CD14-positive monocyte (primary cell): ENCODE data around the gene RASSF7. TPM values are rescaled to one million over a fixed set of nuclear protein-coding genes. Genes with fewer than 3 reads are reported as not detected.

ENCODE experiments used
- DNase-seq, 3 donors: peaks; one replicate each; pipeline ENCODE4 v3.0.0-alpha.2; 2011 to 2022
- H2AFZ ChIP-seq: 2 replicates; pipeline ENCODE4 v1.6.0; 2012; ENCODE audit warnings: mild to moderate bottlenecking, low read depth, low read length, inconsistent platforms; ENCODE audit not compliant: insufficient read depth, poor library complexity, severe bottlenecking
- H3K27ac ChIP-seq, 2 donors: 1 replicate in 1 of 2; 2 replicates in 1 of 2; pipeline ENCODE4 v1.5.1; 2012 to 2013; ENCODE audit warnings: low read length in 2 of 2, control low read depth in 1 of 2, inconsistent platforms in 1 of 2, low read depth in 1 of 2, mild to moderate bottlenecking in 1 of 2
- H3K27me3 ChIP-seq, 2 donors: one replicate each; pipeline versions ENCODE4 v1.6.0 to v1.6.1; 2011 to 2013; ENCODE audit warnings: low read length in 2 of 2; ENCODE audit not compliant: control insufficient read depth in 2 of 2, insufficient read depth in 2 of 2
- H3K36me3 ChIP-seq, 2 donors: replicated peaks in 1 of 2; 1 replicate in 1 of 2; 2 replicates in 1 of 2; pipeline versions ENCODE4 v1.5.1 to v1.6.1; 2012 to 2013; ENCODE audit warnings: low read length in 2 of 2, control low read depth in 1 of 2, inconsistent platforms in 1 of 2, mild to moderate bottlenecking in 1 of 2; ENCODE audit not compliant: insufficient read depth in 2 of 2, control insufficient read depth in 1 of 2
- H3K4me1 ChIP-seq, 2 donors: 1 replicate in 1 of 2; 2 replicates in 1 of 2; pipeline versions ENCODE4 v1.5.1 to v1.6.1; 2012 to 2013; ENCODE audit warnings: low read length in 2 of 2, control low read depth in 1 of 2, inconsistent platforms in 1 of 2, mild to moderate bottlenecking in 1 of 2, moderate library complexity in 1 of 2; ENCODE audit not compliant: insufficient read depth in 2 of 2, control insufficient read depth in 1 of 2
- H3K4me2 ChIP-seq: replicated peaks from 2 replicates; pipeline ENCODE3; 2012; ENCODE audit warnings: low read length, moderate library complexity, mild to moderate bottlenecking; ENCODE audit not compliant: poor library complexity, severe bottlenecking; ENCODE audit errors: extremely low read depth
- H3K4me3 ChIP-seq, 3 experiments: fragments of 200-600 bp in 1 of 3; sonication (generic) in 1 of 3; replicated peaks in 1 of 3; 1 replicate in 2 of 3; 2 replicates in 1 of 3; pipeline ENCODE4 v1.5.1; 2011 to 2013; ENCODE audit warnings: low read length in 3 of 3, mild to moderate bottlenecking in 3 of 3, control low read depth in 2 of 3, low read depth in 2 of 3, inconsistent platforms in 1 of 3, moderate library complexity in 1 of 3
- H3K79me2 ChIP-seq: 2 replicates; pipeline ENCODE4 v1.6.0; 2012; ENCODE audit warnings: mild to moderate bottlenecking, control low read depth, inconsistent platforms, low read length, moderate library complexity; ENCODE audit not compliant: insufficient read depth
- H3K9ac ChIP-seq: 2 replicates; pipeline ENCODE4 v1.6.0; 2017; ENCODE audit warnings: low read length, mild to moderate bottlenecking; ENCODE audit not compliant: insufficient read depth, poor library complexity, severe bottlenecking
- H3K9me3 ChIP-seq, 2 donors: replicated peaks in 1 of 2; 1 replicate in 1 of 2; 2 replicates in 1 of 2; pipeline versions ENCODE4 v1.5.1 to v1.6.1; 2012 to 2013; ENCODE audit warnings: low read length in 2 of 2, control low read depth in 1 of 2; ENCODE audit not compliant: control insufficient read depth in 1 of 2, insufficient read depth in 1 of 2
- H4K20me1 ChIP-seq: 2 replicates; pipeline ENCODE4 v1.6.0; 2012; ENCODE audit warnings: mild to moderate bottlenecking, low read length, control low read depth, moderate library complexity; ENCODE audit not compliant: insufficient read depth
- H3K27ac Mint-ChIP-seq, 7 donors: one replicate each; pipeline ENCODE4 v1.8.0; 2020; ENCODE audit warnings: mild to moderate bottlenecking in 7 of 7, mixed read lengths in 7 of 7, moderate library complexity in 6 of 7, inconsistent platforms in 2 of 7
- H3K27me3 Mint-ChIP-seq, 3 donors: one replicate each; pipeline ENCODE4 v1.8.0; 2021 to 2022; ENCODE audit warnings: low read depth in 3 of 3, mild to moderate bottlenecking in 3 of 3, mixed read lengths in 3 of 3, moderate library complexity in 3 of 3, inconsistent platforms in 1 of 3
- H3K36me3 Mint-ChIP-seq, 2 donors: one replicate each; pipeline ENCODE4 v1.8.0; 2020; ENCODE audit warnings: mixed read lengths in 2 of 2, inconsistent platforms in 1 of 2, mild to moderate bottlenecking in 1 of 2
- H3K4me1 Mint-ChIP-seq: one replicate; pipeline ENCODE4 v1.8.0; 2020; ENCODE audit warnings: mild to moderate bottlenecking, mixed read lengths
- H3K4me3 Mint-ChIP-seq, 2 donors: one replicate each; pipeline ENCODE4 v1.8.0; 2020; ENCODE audit warnings: mild to moderate bottlenecking in 2 of 2, mixed read lengths in 2 of 2, moderate library complexity in 1 of 2
- H3K9me3 Mint-ChIP-seq, 7 donors: one replicate each; pipeline ENCODE4 v1.8.0; 2020 to 2022; ENCODE audit warnings: mixed read lengths in 7 of 7, mild to moderate bottlenecking in 6 of 7, moderate library complexity in 6 of 7, inconsistent platforms in 2 of 7
- WGBS: methylation state at CpG from one replicate; pipeline ENCODE4 v1.1.5; 2013; ENCODE audit warnings: missing lambda C conversion rate; ENCODE audit not compliant: insufficient coverage; 5-methylcytosine and 5-hydroxymethylcytosine counted together
- intact Hi-C, 2 donors: fragments of 100-400 bp; cut with micrococcal nuclease; formaldehyde crosslinking; loops; one replicate each; pipeline versions ENCODE4 v1.15.0 to v1.15.1; 2023
- polyA plus RNA-seq, 3 donors: library from polyadenylated mRNA; depleted of rRNA in 1 of 3; unstranded in 2 of 3; stranded (reverse) in 1 of 3; fragments of 300-500 nt in 2 of 3; fragments of >200 nt in 1 of 3; fragmentation: Illumina TruSeq in 2 of 3; gene quantifications; 1 replicate in 2 of 3; 2 replicates in 1 of 3; pipeline ENCODE4 v1.2.3, GENCODE V29; 2012 to 2021
- TF ChIP-seq, protein P1 (sequence below): fragments of 200-600 bp; IDR thresholded peaks from one replicate; pipeline ENCODE4 v1.8.0; 2022; ENCODE audit warnings: antibody characterized with exemption, mild to moderate bottlenecking

The RASSF7 gene
- polyA plus RNA-seq, 3 donors, result 10.0 to 26.5 (median 12.4) TPM

DNA sequence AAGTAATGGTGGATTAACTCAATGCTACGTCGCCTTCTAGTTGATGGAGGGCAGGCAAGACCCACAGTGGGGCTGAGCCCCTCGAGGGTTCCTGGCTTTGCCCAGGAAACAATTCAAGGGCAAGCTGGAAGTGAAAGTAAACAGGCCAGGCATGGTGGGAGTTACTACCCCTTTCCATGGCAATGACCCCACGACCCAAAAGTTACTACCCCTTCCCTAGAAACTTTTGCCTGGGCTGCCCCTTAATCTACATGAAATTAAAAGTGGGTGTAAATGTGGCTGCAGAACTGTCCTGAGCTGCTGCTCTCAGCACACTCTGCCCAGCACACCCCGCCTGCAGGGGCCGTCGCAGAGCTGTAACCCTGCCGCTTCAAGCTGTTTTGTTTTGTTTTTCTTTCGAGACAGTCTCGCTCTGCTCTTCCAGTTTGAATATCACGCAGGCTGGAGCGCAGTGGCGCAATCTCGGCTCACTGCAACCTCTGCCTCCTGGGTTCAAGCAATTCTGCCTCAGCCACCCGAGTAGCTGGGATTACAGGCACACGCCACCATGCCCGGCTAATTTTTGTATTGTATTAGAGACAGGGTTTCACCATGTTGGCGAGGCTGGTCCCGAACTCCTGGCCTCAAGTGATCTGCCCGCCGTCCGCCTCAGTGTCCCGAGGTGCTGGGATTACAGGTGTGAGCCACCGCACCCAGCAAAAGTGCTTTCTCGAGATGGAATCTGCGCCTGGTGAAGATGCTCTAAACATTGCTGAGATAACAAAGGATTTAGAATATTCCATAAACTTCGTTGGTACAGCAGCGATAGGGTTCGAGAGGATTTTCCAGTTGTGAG, 47.8 kb upstream of the RASSF7 start:
- H3K4me3 Mint-ChIP-seq, result no peak overlapping the region
- H3K9me3 Mint-ChIP-seq, result peaks cover 12 to 19% (median 13%) of the 10 kb centered on the region in 7 donors

GRCh38 chr11:514606-515005, 46.2 kb upstream of the RASSF7 start:
- H3K27me3 Mint-ChIP-seq, result peaks cover 0 to 5% (median 3%) of the 10 kb centered on the region in 3 donors
- Histone ChIP-seq H3K4me3 (no peak overlapping the region), H4K20me1 (no peaks in the 10 kb centered on the region), H3K4me2 (no peak overlapping the region), H3K9ac (no peak overlapping the region), H3K27ac (no peak overlapping the region), H3K4me1 (peaks cover 25 to 27% of the 10 kb centered on the region in 2 donors), H3K27me3 (no peaks in the 10 kb centered on the region), H2AFZ (no peak overlapping the region), H3K79me2 (no peaks in the 10 kb centered on the region), H3K36me3 (peaks cover 0 to 7% of the 10 kb centered on the region in 2 donors), H3K9me3 (peaks cover 5 to 16% of the 10 kb centered on the region in 2 donors)
- peak in 1 of 3 donors; percentile 23 for DNase-seq
- H3K9me3 Mint-ChIP-seq, result peaks cover 12 to 19% (median 13%) of the 10 kb centered on the region in 7 donors
- H3K36me3 Mint-ChIP-seq, result peaks cover 18 to 52% of the 10 kb centered on the region in 2 donors
- no peak overlapping the region for H3K4me3 Mint-ChIP-seq
- intact Hi-C loops, result no loop called here
- TF ChIP-seq, protein P1, sequence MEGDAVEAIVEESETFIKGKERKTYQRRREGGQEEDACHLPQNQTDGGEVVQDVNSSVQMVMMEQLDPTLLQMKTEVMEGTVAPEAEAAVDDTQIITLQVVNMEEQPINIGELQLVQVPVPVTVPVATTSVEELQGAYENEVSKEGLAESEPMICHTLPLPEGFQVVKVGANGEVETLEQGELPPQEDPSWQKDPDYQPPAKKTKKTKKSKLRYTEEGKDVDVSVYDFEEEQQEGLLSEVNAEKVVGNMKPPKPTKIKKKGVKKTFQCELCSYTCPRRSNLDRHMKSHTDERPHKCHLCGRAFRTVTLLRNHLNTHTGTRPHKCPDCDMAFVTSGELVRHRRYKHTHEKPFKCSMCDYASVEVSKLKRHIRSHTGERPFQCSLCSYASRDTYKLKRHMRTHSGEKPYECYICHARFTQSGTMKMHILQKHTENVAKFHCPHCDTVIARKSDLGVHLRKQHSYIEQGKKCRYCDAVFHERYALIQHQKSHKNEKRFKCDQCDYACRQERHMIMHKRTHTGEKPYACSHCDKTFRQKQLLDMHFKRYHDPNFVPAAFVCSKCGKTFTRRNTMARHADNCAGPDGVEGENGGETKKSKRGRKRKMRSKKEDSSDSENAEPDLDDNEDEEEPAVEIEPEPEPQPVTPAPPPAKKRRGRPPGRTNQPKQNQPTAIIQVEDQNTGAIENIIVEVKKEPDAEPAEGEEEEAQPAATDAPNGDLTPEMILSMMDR, result no peak
- peak overlapping the region in 1 of 7 donors; percentile 68 for H3K27ac Mint-ChIP-seq
- WGBS, result 17% methylated on average over 7 of the region's 10 CpGs
- peaks cover 30% of the 10 kb centered on the region for H3K4me1 Mint-ChIP-seq

More for the DNA sequence above, 47.8 kb upstream of the RASSF7 start:
- Mint-ChIP-seq H3K36me3 (peaks cover 18 to 63% of the 10 kb centered on the region in 2 donors), H3K27me3 (peaks cover 0 to 3% (median 0%) of the 10 kb centered on the region in 3 donors), H3K27ac (peak overlapping the region in 5 of 7 donors; percentile 55 to 86 (median 64)), H3K4me1 (peaks cover 27% of the 10 kb centered on the region)
- no peak overlapping the region for H3K27ac ChIP-seq
- peaks cover 18 to 23% of the 10 kb centered on the region in 2 donors for H3K4me1 ChIP-seq
- TF ChIP-seq, protein P1, result no peak
- DNase-seq, result no peak
- H3K4me3 ChIP-seq, result no peak overlapping the region
- H3K79me2 ChIP-seq, result peaks cover 5% of the 10 kb centered on the region
- intact Hi-C loops, result no loop called here
- no peak overlapping the region for H2AFZ ChIP-seq
- peaks cover 0 to 15% of the 10 kb centered on the region in 2 donors for H3K36me3 ChIP-seq
- H3K9ac ChIP-seq, result no peak overlapping the region
- no peaks in the 10 kb centered on the region for H3K27me3 ChIP-seq
- peaks cover 5 to 16% of the 10 kb centered on the region in 2 donors for H3K9me3 ChIP-seq
- no peaks in the 10 kb centered on the region for H4K20me1 ChIP-seq
- no peak overlapping the region for H3K4me2 ChIP-seq
- 92% methylated on average over 22 of the region's 29 CpGs for WGBS
